OCI-LY7 (cell line): ENCODE data around the gene TPO.

Experiments used
- EZH2phosphoT487 ChIP-seq: fragments of 200-600 bp; sonication (generic); IDR thresholded peaks from 2 replicates; pipeline ENCODE4 v1.6.1; 2018; ENCODE audit warnings: low read depth, borderline replicate concordance, mild to moderate bottlenecking, mixed run types, antibody characterized with exemption, low read length, moderate library complexity, mixed read lengths
- TF ChIP-seq, protein P1 (sequence below): fragments of 200-600 bp; sonication (generic); conservative IDR thresholded peaks from 2 replicates; pipeline ENCODE4 v1.5.1; 2014; ENCODE audit warnings: mild to moderate bottlenecking, antibody characterized with exemption, low read length, moderate library complexity, mixed read lengths

DNA sequence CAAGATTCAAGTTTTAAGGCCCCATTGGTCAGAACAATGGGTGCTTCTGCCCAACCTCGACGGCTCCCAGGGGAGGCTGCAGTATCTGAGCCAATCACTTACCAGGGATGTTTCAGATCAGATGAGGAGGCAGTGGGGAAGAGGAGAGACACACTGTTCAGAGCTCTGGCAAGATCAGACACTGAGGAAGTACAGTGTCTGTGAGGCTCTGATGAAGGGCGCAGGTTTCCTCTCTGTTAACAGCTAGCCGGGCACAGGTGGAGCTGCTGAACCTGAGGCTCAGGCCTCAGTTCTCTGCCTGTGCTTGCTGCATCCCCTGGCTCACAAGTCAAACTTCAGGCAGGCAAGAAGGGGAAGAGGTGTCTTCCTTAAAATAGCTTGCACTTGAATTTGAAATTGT lies 69.7 kb downstream of the TPO start:
- TF ChIP-seq, protein P1, sequence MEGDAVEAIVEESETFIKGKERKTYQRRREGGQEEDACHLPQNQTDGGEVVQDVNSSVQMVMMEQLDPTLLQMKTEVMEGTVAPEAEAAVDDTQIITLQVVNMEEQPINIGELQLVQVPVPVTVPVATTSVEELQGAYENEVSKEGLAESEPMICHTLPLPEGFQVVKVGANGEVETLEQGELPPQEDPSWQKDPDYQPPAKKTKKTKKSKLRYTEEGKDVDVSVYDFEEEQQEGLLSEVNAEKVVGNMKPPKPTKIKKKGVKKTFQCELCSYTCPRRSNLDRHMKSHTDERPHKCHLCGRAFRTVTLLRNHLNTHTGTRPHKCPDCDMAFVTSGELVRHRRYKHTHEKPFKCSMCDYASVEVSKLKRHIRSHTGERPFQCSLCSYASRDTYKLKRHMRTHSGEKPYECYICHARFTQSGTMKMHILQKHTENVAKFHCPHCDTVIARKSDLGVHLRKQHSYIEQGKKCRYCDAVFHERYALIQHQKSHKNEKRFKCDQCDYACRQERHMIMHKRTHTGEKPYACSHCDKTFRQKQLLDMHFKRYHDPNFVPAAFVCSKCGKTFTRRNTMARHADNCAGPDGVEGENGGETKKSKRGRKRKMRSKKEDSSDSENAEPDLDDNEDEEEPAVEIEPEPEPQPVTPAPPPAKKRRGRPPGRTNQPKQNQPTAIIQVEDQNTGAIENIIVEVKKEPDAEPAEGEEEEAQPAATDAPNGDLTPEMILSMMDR: no peak
- TF ChIP-seq EZH2phosphoT487: no peak
